ENCODE results near the gene OR51T1. TPM values are rescaled to one million over a fixed set of nuclear protein-coding genes. Genes with fewer than 3 reads are reported as not detected.

Gene OR51T1
- total RNA-seq, 1 experiment from 2014 or later = not detected

DNA sequence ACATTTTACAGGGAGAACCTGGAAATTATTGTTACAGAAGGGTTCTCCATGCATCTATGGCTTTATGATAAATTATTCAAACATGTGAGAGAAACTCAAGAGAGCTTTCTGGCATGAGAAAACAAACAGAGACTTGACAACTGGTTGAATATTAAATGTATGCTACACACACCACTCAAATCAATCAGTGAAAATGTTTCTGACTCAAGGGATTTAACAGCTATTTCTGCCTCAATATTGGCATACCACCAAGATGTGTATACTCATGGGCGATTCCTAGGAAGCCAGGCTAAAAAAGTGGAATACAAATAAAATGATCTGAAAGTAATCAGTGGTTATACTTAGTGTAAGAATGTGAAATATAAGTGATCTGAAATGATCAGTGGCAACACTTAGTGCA lies 15.8 kb upstream of the OR51T1 start:
- ATAC-seq = no peak
- DNase-seq (ENCODE audit: low read depth, low spot score) = no peak
- H3K27ac ChIP-seq (ENCODE audit: low read length) = no peak overlapping the region
- TF ChIP-seq, protein P1, sequence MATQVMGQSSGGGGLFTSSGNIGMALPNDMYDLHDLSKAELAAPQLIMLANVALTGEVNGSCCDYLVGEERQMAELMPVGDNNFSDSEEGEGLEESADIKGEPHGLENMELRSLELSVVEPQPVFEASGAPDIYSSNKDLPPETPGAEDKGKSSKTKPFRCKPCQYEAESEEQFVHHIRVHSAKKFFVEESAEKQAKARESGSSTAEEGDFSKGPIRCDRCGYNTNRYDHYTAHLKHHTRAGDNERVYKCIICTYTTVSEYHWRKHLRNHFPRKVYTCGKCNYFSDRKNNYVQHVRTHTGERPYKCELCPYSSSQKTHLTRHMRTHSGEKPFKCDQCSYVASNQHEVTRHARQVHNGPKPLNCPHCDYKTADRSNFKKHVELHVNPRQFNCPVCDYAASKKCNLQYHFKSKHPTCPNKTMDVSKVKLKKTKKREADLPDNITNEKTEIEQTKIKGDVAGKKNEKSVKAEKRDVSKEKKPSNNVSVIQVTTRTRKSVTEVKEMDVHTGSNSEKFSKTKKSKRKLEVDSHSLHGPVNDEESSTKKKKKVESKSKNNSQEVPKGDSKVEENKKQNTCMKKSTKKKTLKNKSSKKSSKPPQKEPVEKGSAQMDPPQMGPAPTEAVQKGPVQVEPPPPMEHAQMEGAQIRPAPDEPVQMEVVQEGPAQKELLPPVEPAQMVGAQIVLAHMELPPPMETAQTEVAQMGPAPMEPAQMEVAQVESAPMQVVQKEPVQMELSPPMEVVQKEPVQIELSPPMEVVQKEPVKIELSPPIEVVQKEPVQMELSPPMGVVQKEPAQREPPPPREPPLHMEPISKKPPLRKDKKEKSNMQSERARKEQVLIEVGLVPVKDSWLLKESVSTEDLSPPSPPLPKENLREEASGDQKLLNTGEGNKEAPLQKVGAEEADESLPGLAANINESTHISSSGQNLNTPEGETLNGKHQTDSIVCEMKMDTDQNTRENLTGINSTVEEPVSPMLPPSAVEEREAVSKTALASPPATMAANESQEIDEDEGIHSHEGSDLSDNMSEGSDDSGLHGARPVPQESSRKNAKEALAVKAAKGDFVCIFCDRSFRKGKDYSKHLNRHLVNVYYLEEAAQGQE (IDR thresholded peaks at IDR 0.05; ENCODE audit: insufficient read depth in 1 of 2, low read depth in 2 of 2, low read length in 1 of 2) = no peak
- TF ChIP-seq SIN3A (IDR thresholded peaks at IDR 0.05; ENCODE audit: borderline replicate concordance, insufficient read depth, low read depth, low read length) (no peak), TCF7L2 (IDR thresholded peaks at IDR 0.05; ENCODE audit: low read depth, low read length) (no peak), POLR2AphosphoS5 (IDR thresholded peaks at IDR 0.05; ENCODE audit: low read depth, low read length) (no peak)
- TF ChIP-seq, protein P2, sequence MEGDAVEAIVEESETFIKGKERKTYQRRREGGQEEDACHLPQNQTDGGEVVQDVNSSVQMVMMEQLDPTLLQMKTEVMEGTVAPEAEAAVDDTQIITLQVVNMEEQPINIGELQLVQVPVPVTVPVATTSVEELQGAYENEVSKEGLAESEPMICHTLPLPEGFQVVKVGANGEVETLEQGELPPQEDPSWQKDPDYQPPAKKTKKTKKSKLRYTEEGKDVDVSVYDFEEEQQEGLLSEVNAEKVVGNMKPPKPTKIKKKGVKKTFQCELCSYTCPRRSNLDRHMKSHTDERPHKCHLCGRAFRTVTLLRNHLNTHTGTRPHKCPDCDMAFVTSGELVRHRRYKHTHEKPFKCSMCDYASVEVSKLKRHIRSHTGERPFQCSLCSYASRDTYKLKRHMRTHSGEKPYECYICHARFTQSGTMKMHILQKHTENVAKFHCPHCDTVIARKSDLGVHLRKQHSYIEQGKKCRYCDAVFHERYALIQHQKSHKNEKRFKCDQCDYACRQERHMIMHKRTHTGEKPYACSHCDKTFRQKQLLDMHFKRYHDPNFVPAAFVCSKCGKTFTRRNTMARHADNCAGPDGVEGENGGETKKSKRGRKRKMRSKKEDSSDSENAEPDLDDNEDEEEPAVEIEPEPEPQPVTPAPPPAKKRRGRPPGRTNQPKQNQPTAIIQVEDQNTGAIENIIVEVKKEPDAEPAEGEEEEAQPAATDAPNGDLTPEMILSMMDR (IDR thresholded peaks at IDR 0.05) = no peak
- BruUV-seq (replicated peaks) = no TSS peak
- no peaks in the 10 kb centered on the region for H3K27me3 ChIP-seq (ENCODE audit: control insufficient read depth, insufficient read depth, low read length)
- ChIA-PET CTCF (no interaction called here), POLR2A (no interaction called here)
- intact Hi-C loops (cut with micrococcal nuclease; ENCODE audit: unreplicated experiment) = no loop called here
- in situ Hi-C loops (cut with HindIII; ENCODE audit: low pct_unique_long_range_greater_than_20kb, low sequenced_read_pairs) = no loop called here
- H3K4me1 ChIP-seq (ENCODE audit: control insufficient read depth, insufficient read depth, low read length) = no peaks in the 10 kb centered on the region
- H3K4me3 ChIP-seq (ENCODE audit: low read depth in 2 of 2, low read length in 2 of 2) = no peak overlapping the region
- H3K9me3 ChIP-seq (ENCODE audit: control insufficient read depth, insufficient read depth, low read depth, low read length) = no peaks in the 10 kb centered on the region
- H3K36me3 ChIP-seq (ENCODE audit: control insufficient read depth, insufficient read depth, low read length) = no peaks in the 10 kb centered on the region

DNA sequence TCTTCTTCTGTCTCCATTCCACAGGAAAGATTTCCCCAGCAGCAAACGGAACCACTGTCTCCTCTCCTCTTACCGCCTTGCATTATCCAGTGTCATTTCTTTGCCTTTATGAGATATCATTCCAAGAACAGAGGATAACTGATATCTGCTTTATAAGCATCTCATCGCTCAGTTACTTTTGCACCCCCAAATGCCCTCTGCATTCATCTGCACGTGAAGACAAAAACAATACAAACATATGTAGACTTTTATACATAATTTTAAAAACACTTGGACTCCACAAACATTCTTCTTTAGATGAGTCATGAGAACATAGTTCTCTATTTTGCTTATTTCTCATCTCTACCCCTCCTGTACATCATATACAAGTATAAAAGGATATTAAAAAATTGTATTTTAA lies 512 bp upstream of the OR51T1 start:
- H3K4me3 ChIP-seq (ENCODE audit: low read depth in 2 of 2, low read length in 2 of 2) = no peak overlapping the region
- intact Hi-C loops (cut with micrococcal nuclease; ENCODE audit: unreplicated experiment) = no loop called here
- DNase-seq (ENCODE audit: low read depth, low spot score) = no peak
- no peak overlapping the region for H3K27ac ChIP-seq (ENCODE audit: low read length)
- BruUV-seq (replicated peaks) = no TSS peak
- in situ Hi-C loops (cut with HindIII; ENCODE audit: low pct_unique_long_range_greater_than_20kb, low sequenced_read_pairs) = no loop called here
- no peaks in the 10 kb centered on the region for H3K27me3 ChIP-seq (ENCODE audit: control insufficient read depth, insufficient read depth, low read length)
- H3K9me3 ChIP-seq (ENCODE audit: control insufficient read depth, insufficient read depth, low read depth, low read length) = no peaks in the 10 kb centered on the region
- no peaks in the 10 kb centered on the region for H3K4me1 ChIP-seq (ENCODE audit: control insufficient read depth, insufficient read depth, low read length)
- ATAC-seq = no peak
- H3K36me3 ChIP-seq (ENCODE audit: control insufficient read depth, insufficient read depth, low read length) = no peaks in the 10 kb centered on the region
- TF ChIP-seq TCF7L2 (IDR thresholded peaks at IDR 0.05; ENCODE audit: low read depth, low read length) (no peak), POLR2AphosphoS5 (IDR thresholded peaks at IDR 0.05; ENCODE audit: low read depth, low read length) (no peak), SIN3A (IDR thresholded peaks at IDR 0.05; ENCODE audit: borderline replicate concordance, insufficient read depth, low read depth, low read length) (no peak)
- TF ChIP-seq, protein P1 (IDR thresholded peaks at IDR 0.05; ENCODE audit: insufficient read depth in 1 of 2, low read depth in 2 of 2, low read length in 1 of 2) = no peak
- TF ChIP-seq, protein P2 (IDR thresholded peaks at IDR 0.05) = no peak
- ChIA-PET CTCF (no interaction called here), POLR2A (no interaction called here)

Data from Panc1 (cell line).